Suprapubic skin (tissue), 4 donors: Measurements from ENCODE around the gene CAPN5.

ENCODE experiments used
- EP300 ChIP-seq: sonication (generic); formaldehyde crosslinking; IDR thresholded peaks from one replicate; pipeline ENCODE4 v1.6.1; 2017; ENCODE audit warnings: antibody characterized with exemption
- POLR2A ChIP-seq, 2 donors: fragments of 450-650 bp; IDR thresholded peaks; one replicate each; pipeline ENCODE4 v1.6.1; 2017; ENCODE audit warnings: antibody characterized with exemption in 2 of 2, mild to moderate bottlenecking in 2 of 2, moderate library complexity in 2 of 2
- POLR2AphosphoS5 ChIP-seq, 3 donors: sonication (generic); formaldehyde crosslinking; IDR thresholded peaks; one replicate each; pipeline ENCODE4 v1.6.1; 2017; ENCODE audit warnings: antibody characterized with exemption in 3 of 3
- TF ChIP-seq, protein P1 (sequence below), 2 donors: fragments of 200-600 bp in 1 of 2; fragments of 450-650 bp in 1 of 2; sonication (generic) in 1 of 2; IDR thresholded peaks; one replicate each; pipeline ENCODE4 v1.5.1; 2016 to 2019; ENCODE audit warnings: antibody characterized with exemption in 2 of 2, mild to moderate bottlenecking in 1 of 2, moderate library complexity in 1 of 2

DNA sequence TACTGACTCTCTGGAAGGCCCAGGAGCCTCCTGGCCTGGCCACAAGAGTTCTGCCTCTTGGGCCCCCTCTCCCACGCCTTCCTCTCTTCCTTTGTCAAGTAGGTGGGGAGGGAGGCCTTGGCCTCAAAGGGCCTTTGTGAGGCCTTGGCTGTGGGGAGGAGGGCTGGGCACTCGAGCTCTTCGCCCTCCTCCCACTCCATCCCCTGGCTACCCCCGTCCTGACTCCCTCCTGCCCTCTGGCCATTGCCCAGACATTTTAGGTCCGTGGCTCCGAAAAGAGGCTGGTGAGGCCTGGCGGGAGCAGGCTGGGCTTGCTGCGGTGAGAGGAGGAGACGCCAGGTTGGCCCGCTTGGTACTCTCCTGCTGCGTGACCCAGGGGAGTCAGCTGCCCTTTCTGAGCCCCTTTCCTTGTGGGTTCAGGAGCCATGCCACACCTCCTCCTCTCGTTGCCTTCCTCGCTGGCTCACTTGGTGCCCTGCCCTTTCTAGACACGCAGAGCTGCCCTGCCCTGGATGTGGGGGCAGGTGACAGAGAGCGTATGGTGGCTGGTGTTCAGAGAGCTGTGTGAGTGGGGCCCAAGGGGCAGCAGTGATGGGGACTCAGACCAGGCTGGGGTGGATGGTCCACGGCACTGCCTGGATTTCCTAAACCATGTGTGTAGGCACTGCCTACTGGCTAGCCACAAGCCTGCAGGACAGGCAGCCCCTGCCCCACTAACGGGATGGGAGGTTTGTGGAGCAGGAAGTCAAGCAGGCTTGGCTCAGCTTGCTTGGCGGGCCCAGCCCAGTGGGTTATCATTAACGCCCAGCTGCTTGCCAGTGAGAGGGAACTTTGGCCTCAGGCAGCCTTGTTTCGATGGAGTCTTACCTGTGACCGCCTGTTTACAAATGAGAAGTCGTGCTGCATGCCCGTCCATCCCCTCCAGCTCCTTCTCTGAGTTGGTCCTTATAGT lies 20.0 kb downstream of the CAPN5 start:
- TF ChIP-seq POLR2A (IDR thresholded peaks at IDR 0.05) (no peak), POLR2AphosphoS5 (IDR thresholded peaks at IDR 0.05) (no peak), EP300 (no peak)
- TF ChIP-seq, protein P1, sequence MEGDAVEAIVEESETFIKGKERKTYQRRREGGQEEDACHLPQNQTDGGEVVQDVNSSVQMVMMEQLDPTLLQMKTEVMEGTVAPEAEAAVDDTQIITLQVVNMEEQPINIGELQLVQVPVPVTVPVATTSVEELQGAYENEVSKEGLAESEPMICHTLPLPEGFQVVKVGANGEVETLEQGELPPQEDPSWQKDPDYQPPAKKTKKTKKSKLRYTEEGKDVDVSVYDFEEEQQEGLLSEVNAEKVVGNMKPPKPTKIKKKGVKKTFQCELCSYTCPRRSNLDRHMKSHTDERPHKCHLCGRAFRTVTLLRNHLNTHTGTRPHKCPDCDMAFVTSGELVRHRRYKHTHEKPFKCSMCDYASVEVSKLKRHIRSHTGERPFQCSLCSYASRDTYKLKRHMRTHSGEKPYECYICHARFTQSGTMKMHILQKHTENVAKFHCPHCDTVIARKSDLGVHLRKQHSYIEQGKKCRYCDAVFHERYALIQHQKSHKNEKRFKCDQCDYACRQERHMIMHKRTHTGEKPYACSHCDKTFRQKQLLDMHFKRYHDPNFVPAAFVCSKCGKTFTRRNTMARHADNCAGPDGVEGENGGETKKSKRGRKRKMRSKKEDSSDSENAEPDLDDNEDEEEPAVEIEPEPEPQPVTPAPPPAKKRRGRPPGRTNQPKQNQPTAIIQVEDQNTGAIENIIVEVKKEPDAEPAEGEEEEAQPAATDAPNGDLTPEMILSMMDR (IDR thresholded peaks at IDR 0.05), result no peak
